ENCODE data around the gene UBE2QL1. TPM values are rescaled to one million over a fixed set of nuclear protein-coding genes. Genes with fewer than 3 reads are reported as not detected.

UBE2QL1 gene
- total RNA-seq, 1 donor = under 0.01 TPM

GRCh38 chr5:6447384-6448140 lies 1.1 kb upstream of the UBE2QL1 start:
- no peak overlapping the region for H3K4me3 ChIP-seq (ENCODE audit: insufficient read depth, low read length)
- H3K27me3 ChIP-seq (ENCODE audit: insufficient read depth, low read length) = peaks cover 29% of the 10 kb centered on the region

GRCh38 chr5:6448141-6448491 lies 543 bp upstream of the UBE2QL1 start:
- DNase-seq (ENCODE audit: insufficient read length, low spot score, missing footprints) = no peak
- H3K4me1 ChIP-seq (ENCODE audit: insufficient read depth, low read length) = no peaks in the 10 kb centered on the region
- no peaks in the 10 kb centered on the region for H3K9me3 ChIP-seq (ENCODE audit: low read depth, low read length)
- no peak overlapping the region for H3K4me2 ChIP-seq (ENCODE audit: insufficient read depth, low read length)
- no peaks in the 10 kb centered on the region for H3K79me2 ChIP-seq (ENCODE audit: insufficient read depth, low read length)
- H3K27me3 ChIP-seq (ENCODE audit: insufficient read depth, low read length) = peaks cover 29% of the 10 kb centered on the region
- no peak overlapping the region for H2AFZ ChIP-seq (ENCODE audit: low read length)
- H3K4me3 ChIP-seq (ENCODE audit: insufficient read depth, low read length) = no peak overlapping the region
- no peak overlapping the region for H3K27ac ChIP-seq (ENCODE audit: low read depth, low read length)
- no peaks in the 10 kb centered on the region for H3K36me3 ChIP-seq (ENCODE audit: insufficient read depth, low read length)
- no peaks in the 10 kb centered on the region for H4K20me1 ChIP-seq (ENCODE audit: insufficient read depth, low read length)
- TF ChIP-seq CTCF (IDR thresholded peaks at IDR 0.05; ENCODE audit: extremely low read depth, low read depth, low read length) = no peak

More at GRCh38 chr5:6447384-6448140, 1.1 kb upstream of the UBE2QL1 start:
- Histone ChIP-seq H3K36me3 (ENCODE audit: insufficient read depth, low read length) (no peaks in the 10 kb centered on the region), H3K4me2 (ENCODE audit: insufficient read depth, low read length) (no peak overlapping the region), H4K20me1 (ENCODE audit: insufficient read depth, low read length) (no peaks in the 10 kb centered on the region), H3K4me1 (ENCODE audit: insufficient read depth, low read length) (no peaks in the 10 kb centered on the region), H3K27ac (ENCODE audit: low read depth, low read length) (no peak overlapping the region), H3K79me2 (ENCODE audit: insufficient read depth, low read length) (no peaks in the 10 kb centered on the region), H3K9me3 (ENCODE audit: low read depth, low read length) (no peaks in the 10 kb centered on the region), H2AFZ (ENCODE audit: low read length) (no peak overlapping the region)
- no peak for DNase-seq (ENCODE audit: insufficient read length, low spot score, missing footprints)
- no peak for TF ChIP-seq CTCF (IDR thresholded peaks at IDR 0.05; ENCODE audit: extremely low read depth, low read depth, low read length)

- TF ChIP-seq CTCF (IDR thresholded peaks at IDR 0.05; ENCODE audit: extremely low read depth, low read depth, low read length) = no peak
- no peak for DNase-seq (ENCODE audit: insufficient read length, low spot score, missing footprints)
- Histone ChIP-seq H3K27ac (ENCODE audit: low read depth, low read length) (no peak overlapping the region), H3K36me3 (ENCODE audit: insufficient read depth, low read length) (no peaks in the 10 kb centered on the region), H3K79me2 (ENCODE audit: insufficient read depth, low read length) (no peaks in the 10 kb centered on the region), H4K20me1 (ENCODE audit: insufficient read depth, low read length) (no peaks in the 10 kb centered on the region), H3K4me3 (ENCODE audit: insufficient read depth, low read length) (no peak overlapping the region), H3K27me3 (ENCODE audit: insufficient read depth, low read length) (peaks cover 29% of the 10 kb centered on the region), H2AFZ (ENCODE audit: low read length) (no peak overlapping the region), H3K9me3 (ENCODE audit: low read depth, low read length) (no peaks in the 10 kb centered on the region), H3K4me1 (ENCODE audit: insufficient read depth, low read length) (no peaks in the 10 kb centered on the region), H3K4me2 (ENCODE audit: insufficient read depth, low read length) (no peak overlapping the region)
These were observed 953 bp downstream of the UBE2QL1 start for GRCh38 chr5:6449465-6450158.

DNA sequence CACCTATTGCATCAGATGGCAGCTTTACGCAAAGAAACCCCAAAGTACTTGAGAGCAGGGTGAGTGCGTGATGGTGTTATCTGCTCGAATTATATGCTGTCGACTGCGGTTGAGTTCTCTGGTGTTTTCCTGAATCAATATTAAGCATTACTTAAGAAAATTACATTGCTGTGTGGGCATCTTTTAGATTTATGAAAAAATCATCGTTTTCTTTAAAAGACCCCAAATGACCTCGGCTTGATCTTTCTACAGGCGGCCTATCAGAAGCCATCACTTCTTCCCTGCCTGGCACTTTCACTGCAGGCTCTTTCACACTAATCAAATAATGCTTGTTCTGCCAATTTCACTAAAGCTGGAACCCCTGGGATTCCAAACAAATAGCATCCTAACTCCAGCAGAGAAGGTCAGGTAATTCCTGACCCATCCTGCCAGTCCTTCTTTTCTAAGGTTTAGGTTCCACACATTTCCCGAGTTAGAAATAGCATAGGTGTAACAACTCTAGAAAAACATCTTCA lies 1.7 kb downstream of the UBE2QL1 start:
- H3K9me3 ChIP-seq (ENCODE audit: low read depth, low read length) = no peaks in the 10 kb centered on the region
- no peaks in the 10 kb centered on the region for H3K4me1 ChIP-seq (ENCODE audit: insufficient read depth, low read length)
- H3K79me2 ChIP-seq (ENCODE audit: insufficient read depth, low read length) = no peaks in the 10 kb centered on the region
- no peaks in the 10 kb centered on the region for H3K36me3 ChIP-seq (ENCODE audit: insufficient read depth, low read length)
- TF ChIP-seq CTCF (IDR thresholded peaks at IDR 0.05; ENCODE audit: extremely low read depth, low read depth, low read length) = no peak
- DNase-seq (ENCODE audit: insufficient read length, low spot score, missing footprints) = no peak
- no peak overlapping the region for H3K4me2 ChIP-seq (ENCODE audit: insufficient read depth, low read length)
- no peak overlapping the region for H3K27ac ChIP-seq (ENCODE audit: low read depth, low read length)
- no peaks in the 10 kb centered on the region for H4K20me1 ChIP-seq (ENCODE audit: insufficient read depth, low read length)
- H3K27me3 ChIP-seq (ENCODE audit: insufficient read depth, low read length) = peaks cover 29% of the 10 kb centered on the region
- no peak overlapping the region for H2AFZ ChIP-seq (ENCODE audit: low read length)
- no peak overlapping the region for H3K4me3 ChIP-seq (ENCODE audit: insufficient read depth, low read length)

Data from osteoblast (primary cell).